Kidney (tissue), 14 donors: ENCODE data around the gene CD300LD. TPM values are rescaled to one million over a fixed set of nuclear protein-coding genes. Genes with fewer than 3 reads are reported as not detected.

Source experiments
- DNase-seq, 5 donors: peaks; one replicate each; pipeline ENCODE4 v3.0.0-alpha.2; 2013 to 2020
- FAIRE-seq: peaks from 2 replicates; lab custom pipeline; 2012; peaks lifted over from hg19 to GRCh38; lab: Jason Lieb, UNC
- H3K27ac ChIP-seq, 2 donors: one replicate each; pipeline ENCODE4 v1.7.0; 2013; ENCODE audit warnings: low read depth in 2 of 2, low read length in 2 of 2, inconsistent platforms in 1 of 2
- H3K27me3 ChIP-seq: one replicate; pipeline ENCODE4 v1.7.1; 2013; ENCODE audit warnings: low read length, inconsistent platforms; ENCODE audit not compliant: control insufficient read depth, insufficient read depth
- H3K36me3 ChIP-seq, 3 donors: one replicate each; pipeline versions ENCODE4 v1.7.0 to v1.7.1; 2013; ENCODE audit warnings: low read length in 3 of 3, control low read depth in 1 of 3, inconsistent platforms in 1 of 3; ENCODE audit not compliant: insufficient read depth in 3 of 3, control insufficient read depth in 2 of 3
- H3K4me1 ChIP-seq, 3 donors: one replicate each; pipeline versions ENCODE4 v1.7.0 to v1.7.1; 2013; ENCODE audit warnings: low read length in 3 of 3, inconsistent platforms in 1 of 3, low read depth in 1 of 3; ENCODE audit not compliant: control insufficient read depth in 2 of 3, insufficient read depth in 2 of 3
- H3K4me3 ChIP-seq, 3 donors: one replicate each; pipeline versions ENCODE4 v1.7.0 to v1.8.1; 2013; ENCODE audit warnings: low read length in 3 of 3, control low read depth in 1 of 3, inconsistent platforms in 1 of 3
- H3K9ac ChIP-seq, 3 donors: one replicate each; pipeline versions ENCODE4 v1.7.0 to v1.7.1; 2013; ENCODE audit warnings: low read length in 3 of 3, control low read depth in 1 of 3, inconsistent platforms in 1 of 3
- H3K9me3 ChIP-seq, 3 donors: one replicate each; pipeline versions ENCODE4 v1.7.0 to v1.7.1; 2013; ENCODE audit warnings: low read length in 3 of 3, control low read depth in 1 of 3, inconsistent platforms in 1 of 3; ENCODE audit not compliant: control insufficient read depth in 2 of 3, insufficient read depth in 1 of 3
- CTCF ChIP-seq: IDR thresholded peaks from 3 replicates; pipeline ENCODE4 v1.5.1; 2012; ENCODE audit warnings: mild to moderate bottlenecking, moderate library complexity, borderline replicate concordance; ENCODE audit not compliant: insufficient read depth; ENCODE audit errors: extremely low read depth
- intact Hi-C: fragments of 100-400 bp; cut with DNase I; formaldehyde crosslinking; loops from one replicate; pipeline ENCODE4 v1.11.1; 2022
- polyA plus RNA-seq: library from polyadenylated mRNA; stranded (reverse); fragments of 350-450 nt; fragmentation: Illumina TruSeq; extraction: RNeasy Lipid Tissue Mini Kit (QIAGEN cat#74804); gene quantifications from one replicate; pipeline ENCODE4 v1.2.3, GENCODE V29; 2014; ENCODE audit warnings: low read depth, low replicate concordance; ENCODE audit not compliant: insufficient read depth
- total RNA-seq: library from RNA; stranded (reverse); fragmentation: NEBNext Ultra II Directional; extraction: Animal tissue kit (Norgen Biotek cat#: 25700); gene quantifications from one replicate; pipeline ENCODE4 v1.2.1, GENCODE V29; 2021
- donor health status: control.
- donor health status: control.
- donor health status: control.
- donor health status: control.
- donor health status: control.
- donor health status: DM: yes; HTN: yes; CAD: no.
- donor health status: Normal renal cell carcinoma (clear cell type).

CD300LD gene
- total and polyA plus RNA-seq, 2 donors from 2014 or later, result not detected

DNA sequence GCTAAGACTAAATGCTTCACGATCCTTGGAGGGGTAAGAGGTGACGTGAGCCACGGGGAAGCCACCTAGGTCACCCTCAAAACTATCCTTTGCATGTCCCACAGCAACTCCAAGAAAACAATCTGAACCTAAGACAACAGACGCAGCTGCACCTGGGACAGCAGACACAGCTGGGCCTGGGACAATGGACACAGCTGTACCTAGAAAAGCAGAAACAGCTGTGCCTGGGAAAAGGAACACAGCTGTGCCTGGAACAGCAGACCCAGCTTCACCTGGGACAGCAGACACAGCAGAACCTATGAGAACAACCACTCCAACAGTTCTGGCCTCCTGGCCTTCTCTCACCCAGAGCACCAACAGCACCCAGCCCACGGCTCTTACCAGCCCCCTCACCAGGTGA, 11.7 kb upstream of the CD300LD start:
- no peak for FAIRE-seq

GRCh38 chr17:74603037-74603635, 11.1 kb upstream of the CD300LD start:
- Histone ChIP-seq H3K4me1 (no peaks in the 10 kb centered on the region), H3K27me3 (no peaks in the 10 kb centered on the region), H3K4me3 (no peak overlapping the region), H3K9me3 (no peaks in the 10 kb centered on the region), H3K9ac (no peak overlapping the region), H3K36me3 (no peaks in the 10 kb centered on the region), H3K27ac (no peak overlapping the region)
- intact Hi-C loops, result no loop called here
- FAIRE-seq (no peak), DNase-seq (peak in 1 of 5 donors; percentile 20)
- no peak for TF ChIP-seq CTCF

More for the DNA sequence above, 11.7 kb upstream of the CD300LD start:
- intact Hi-C loops, result no loop called here
- Histone ChIP-seq H3K4me3 (no peak overlapping the region), H3K4me1 (no peaks in the 10 kb centered on the region), H3K9me3 (no peaks in the 10 kb centered on the region), H3K9ac (no peak overlapping the region), H3K27me3 (no peaks in the 10 kb centered on the region), H3K36me3 (no peaks in the 10 kb centered on the region), H3K27ac (no peak overlapping the region)
- DNase-seq, result no peak
- TF ChIP-seq CTCF, result no peak

DNA sequence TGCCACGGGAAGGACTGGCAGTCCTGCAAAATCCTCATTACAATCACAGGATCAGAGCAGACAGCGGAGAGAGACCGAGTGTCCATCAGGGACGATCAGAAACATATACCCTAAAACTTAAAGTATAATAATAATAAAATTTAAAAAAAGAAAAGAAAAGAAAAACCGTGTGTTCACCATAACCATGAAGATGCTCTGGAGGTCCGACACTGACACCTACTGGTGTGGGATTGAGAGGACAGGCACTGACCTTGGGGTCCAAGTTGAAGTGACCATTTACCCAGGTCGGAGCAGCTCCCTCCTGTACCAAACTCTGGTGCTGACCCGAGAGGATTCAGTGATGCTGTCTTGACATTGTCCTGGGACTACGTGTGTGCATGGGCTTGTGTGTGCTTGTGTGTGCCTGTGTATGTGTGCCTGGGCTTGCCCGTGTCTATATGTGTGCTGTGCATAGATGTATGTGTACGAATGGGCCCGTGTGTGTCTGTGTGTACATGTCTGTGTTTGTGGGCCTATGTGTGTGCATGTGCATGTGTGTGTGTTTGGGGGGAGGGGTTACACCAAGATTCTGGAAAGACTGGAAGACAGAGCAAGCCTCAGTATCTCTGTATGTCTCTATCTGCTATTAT, 10.0 kb upstream of the CD300LD start:
- peak in 2 of 5 donors; percentile 24 to 47 for DNase-seq
- no peaks in the 10 kb centered on the region for H3K27me3 ChIP-seq
- no peak overlapping the region for H3K9ac ChIP-seq
- H3K4me1 ChIP-seq, result no peaks in the 10 kb centered on the region
- H3K4me3 ChIP-seq, result no peak overlapping the region
- FAIRE-seq, result no peak
- no peaks in the 10 kb centered on the region for H3K36me3 ChIP-seq
- peak; percentile 50 for TF ChIP-seq CTCF
- no peaks in the 10 kb centered on the region for H3K9me3 ChIP-seq
- H3K27ac ChIP-seq, result no peak overlapping the region
- intact Hi-C loops, result no loop called here
